ENCODE results near the gene ITIH4. TPM values are rescaled to one million over a fixed set of nuclear protein-coding genes. Genes with fewer than 3 reads are reported as not detected.

Gene ITIH4
- total and polyA plus RNA-seq, 2 of the 13 experiments (the other 11 are each of a cell fraction or from before 2014, with no cell fraction given) = 2.7 to 5.3 TPM

- TF ChIP-seq CREM (IDR thresholded peaks at IDR 0.05) (peak; percentile 84), CREM (CRISPR knock-in tag; IDR thresholded peaks at IDR 0.05) (no peak), ZNF83 (CRISPR knock-in tag; IDR thresholded peaks at IDR 0.05; ENCODE audit: borderline replicate concordance) (no peak), ZNF33A (CRISPR knock-in tag; IDR thresholded peaks at IDR 0.05; ENCODE audit: borderline replicate concordance) (no peak), GATA4 (IDR thresholded peaks at IDR 0.05; ENCODE audit: borderline replicate concordance, low read depth) (peak; percentile 82; the same call in 1 of the 2 replicates), ARID4A (CRISPR knock-in tag; IDR thresholded peaks at IDR 0.05; ENCODE audit: borderline replicate concordance) (peak; percentile 80), ZBTB14 (CRISPR knock-in tag; IDR thresholded peaks at IDR 0.05) (no peak), ZNF501 (CRISPR knock-in tag; IDR thresholded peaks at IDR 0.05) (peak; percentile 79), ZNF652 (CRISPR knock-in tag; IDR thresholded peaks at IDR 0.05; ENCODE audit: borderline replicate concordance, low read depth) (no peak; the same call in 1 of the 2 replicates), TERF1 (CRISPR knock-in tag; IDR thresholded peaks at IDR 0.05) (no peak), ONECUT2 (CRISPR knock-in tag; IDR thresholded peaks at IDR 0.05) (peak; percentile 86), HBP1 (CRISPR knock-in tag; IDR thresholded peaks at IDR 0.05; ENCODE audit: low read depth) (peak; percentile 52; the same call in 1 of the 2 replicates), NR2F1 (CRISPR knock-in tag; IDR thresholded peaks at IDR 0.05) (peak; percentile 84 to 89; a peak in 3 of 4 replicates), ZMAT5 (CRISPR knock-in tag; IDR thresholded peaks at IDR 0.05; ENCODE audit: borderline replicate concordance, low read depth) (no peak), ATAD3A (CRISPR knock-in tag; IDR thresholded peaks at IDR 0.05) (no peak), ZNF879 (CRISPR knock-in tag; IDR thresholded peaks at IDR 0.05) (no peak), YY1 (IDR thresholded peaks at IDR 0.05; ENCODE audit: insufficient read depth, insufficient replicate concordance, low read depth, low read length) (peak; percentile 49)
These were observed 55.3 kb downstream of the ITIH4 start (continued) for GRCh38 chr3:52774901-52775864.

Measured in HepG2 (cell line).